ENCODE results near the gene ATXN3L. TPM values are rescaled to one million over a fixed set of nuclear protein-coding genes. Genes with fewer than 3 reads are reported as not detected.

The ATXN3L gene
- polyA plus RNA-seq (2013, experiment 1 of 2): not detected
- not detected for polyA plus RNA-seq (2013, experiment 2 of 2)

DNA sequence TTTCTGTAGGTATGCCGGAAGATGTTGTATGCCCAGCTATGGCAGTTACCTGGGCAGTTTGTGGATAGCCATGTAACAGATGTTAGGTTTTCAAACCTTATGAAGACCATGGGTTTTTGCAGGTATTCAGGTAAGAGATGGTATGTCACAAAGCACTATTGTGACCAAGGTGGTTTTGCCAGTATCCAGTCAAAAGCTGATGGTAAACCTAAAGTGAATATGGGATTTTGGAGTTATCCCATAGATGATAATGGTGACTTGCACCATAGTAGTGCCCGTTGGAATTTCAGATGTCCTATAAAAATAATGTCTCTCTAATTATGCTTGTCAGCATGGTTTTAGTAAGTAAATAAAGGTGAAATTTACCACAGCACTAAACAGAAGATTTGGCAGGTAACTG is at the start of gene ATXN3L:
Gene ATXN3L (minus strand): TSS at position 101 of the 400 bp plus-strand sequence. CDS start 119 bp downstream, outside the sequence.
- no CpG with 5 or more reads among the region's 2 CpGs for WGBS (ENCODE audit: extremely low coverage, insufficient coverage, low lambda C conversion rate)
- no peak within 1 kb of the TSS for H3K4me2 ChIP-seq (ENCODE audit: low read length)

DNA sequence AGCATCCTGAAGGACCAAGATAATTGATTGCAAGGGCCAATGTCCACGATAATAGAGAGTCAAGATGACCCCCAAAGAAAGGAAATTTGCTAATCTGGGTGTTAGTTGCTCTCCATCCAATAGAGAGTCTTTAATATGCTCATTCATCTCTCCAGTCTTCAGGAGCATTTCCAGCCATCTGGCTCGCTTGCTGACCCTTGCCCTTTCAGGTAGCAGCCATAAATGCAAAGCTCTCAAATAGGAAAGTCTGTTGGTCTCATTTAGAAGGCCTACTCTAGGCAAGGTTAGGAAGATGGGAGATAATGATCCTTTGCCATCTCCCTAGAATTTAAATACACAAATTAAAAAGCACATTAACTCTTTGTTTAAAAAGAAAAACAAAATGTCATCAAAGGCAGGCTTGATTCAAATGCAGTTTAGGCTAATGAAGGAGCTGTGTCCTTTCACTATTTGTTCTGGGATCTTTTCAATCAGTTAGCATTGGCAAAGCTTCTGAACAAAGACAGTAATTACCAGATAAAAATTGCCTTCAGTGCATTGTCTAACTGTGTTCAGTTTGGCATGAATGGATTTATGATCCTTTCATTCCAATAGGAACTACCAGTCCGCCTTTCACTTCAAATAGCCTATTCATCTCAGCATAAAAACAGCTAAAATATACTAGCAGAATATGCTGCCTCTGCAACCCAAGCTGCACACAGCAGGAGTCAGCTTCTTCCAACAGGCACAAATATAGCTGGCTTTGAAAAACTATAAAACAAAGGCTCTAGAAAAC is 49.6 kb upstream of the ATXN3L start:
- no peak overlapping the region for H2AK5ac ChIP-seq (ENCODE audit: low read length)
- no peak overlapping the region for H3K23ac ChIP-seq (ENCODE audit: low read length)
- H2BK15ac ChIP-seq (replicated peaks; ENCODE audit: low read depth): no peak overlapping the region
- no peaks in the 10 kb centered on the region for H3K36me3 ChIP-seq (ENCODE audit: control insufficient read depth, insufficient read depth, low read length)
- H3K4me2 ChIP-seq (ENCODE audit: low read length): no peak overlapping the region
- H3K27ac ChIP-seq (ENCODE audit: low read depth, low read length): no peak overlapping the region
- H3K79me1 ChIP-seq (ENCODE audit: low read length): no peaks in the 10 kb centered on the region
- no peak overlapping the region for H2BK120ac ChIP-seq (ENCODE audit: low read depth, low read length)
- no peak overlapping the region for H3K4me3 ChIP-seq (ENCODE audit: low read length)
- no peak overlapping the region for H3K18ac ChIP-seq (ENCODE audit: low read length)
- no peak overlapping the region for H4K5ac ChIP-seq (ENCODE audit: low read length)
- no peak for DNase-seq
- no peaks in the 10 kb centered on the region for H3K79me2 ChIP-seq (ENCODE audit: control insufficient read depth, insufficient read depth, low read length)
- no peak overlapping the region for H3K9ac ChIP-seq (ENCODE audit: low read length)
- H3K56ac ChIP-seq (ENCODE audit: low read length): no peak overlapping the region
- H3K27me3 ChIP-seq (ENCODE audit: insufficient read depth, low read length, poor library complexity): no peaks in the 10 kb centered on the region
- H4K8ac ChIP-seq (ENCODE audit: low read depth, low read length): no peak overlapping the region
- no peak overlapping the region for H2BK5ac ChIP-seq (ENCODE audit: low read length)
- no CpG with 5 or more reads among the region's 3 CpGs for WGBS (ENCODE audit: extremely low coverage, insufficient coverage, low lambda C conversion rate)
- H3K4ac ChIP-seq (ENCODE audit: low read depth, low read length): no peak overlapping the region
- H3K4me1 ChIP-seq (ENCODE audit: control insufficient read depth, low read depth, low read length): no peaks in the 10 kb centered on the region

More for the DNA sequence above, at the start of gene ATXN3L:
- no peak for DNase-seq
- H3K4ac ChIP-seq (ENCODE audit: low read depth, low read length): no peak within 1 kb of the TSS
- no peaks in the 10 kb centered on the region for H3K4me1 ChIP-seq (ENCODE audit: control insufficient read depth, low read depth, low read length)
- no peak within 1 kb of the TSS for H2AK5ac ChIP-seq (ENCODE audit: low read length)
- H3K18ac ChIP-seq (ENCODE audit: low read length): no peak within 1 kb of the TSS
- no peaks in the 10 kb centered on the region for H3K79me2 ChIP-seq (ENCODE audit: control insufficient read depth, insufficient read depth, low read length)
- no peak within 1 kb of the TSS for H3K27ac ChIP-seq (ENCODE audit: low read depth, low read length)
- no peak within 1 kb of the TSS for H2BK15ac ChIP-seq (replicated peaks; ENCODE audit: low read depth)
- H3K36me3 ChIP-seq (ENCODE audit: control insufficient read depth, insufficient read depth, low read length): no peaks in the 10 kb centered on the region
- no peak within 1 kb of the TSS for H4K8ac ChIP-seq (ENCODE audit: low read depth, low read length)
- no peak within 1 kb of the TSS for H4K5ac ChIP-seq (ENCODE audit: low read length)
- H3K4me3 ChIP-seq (ENCODE audit: low read length): no peak within 1 kb of the TSS
- no peaks in the 10 kb centered on the region for H3K27me3 ChIP-seq (ENCODE audit: insufficient read depth, low read length, poor library complexity)
- no peak within 1 kb of the TSS for H2BK120ac ChIP-seq (ENCODE audit: low read depth, low read length)
- H3K56ac ChIP-seq (ENCODE audit: low read length): no peak within 1 kb of the TSS
- H3K79me1 ChIP-seq (ENCODE audit: low read length): no peaks in the 10 kb centered on the region
- no peak within 1 kb of the TSS for H3K23ac ChIP-seq (ENCODE audit: low read length)
- no peak within 1 kb of the TSS for H2BK5ac ChIP-seq (ENCODE audit: low read length)
- H3K9ac ChIP-seq (ENCODE audit: low read length): no peak within 1 kb of the TSS

GRCh38 chrX:13367950-13368349 is 48.1 kb upstream of the ATXN3L start:
- Histone ChIP-seq H2BK120ac (ENCODE audit: low read depth, low read length) (no peak overlapping the region), H3K9ac (ENCODE audit: low read length) (no peak overlapping the region), H3K4me2 (ENCODE audit: low read length) (no peak overlapping the region), H3K4me1 (ENCODE audit: control insufficient read depth, low read depth, low read length) (no peaks in the 10 kb centered on the region), H3K4ac (ENCODE audit: low read depth, low read length) (no peak overlapping the region), H3K23ac (ENCODE audit: low read length) (no peak overlapping the region), H3K56ac (ENCODE audit: low read length) (no peak overlapping the region), H3K79me2 (ENCODE audit: control insufficient read depth, insufficient read depth, low read length) (no peaks in the 10 kb centered on the region), H2BK15ac (replicated peaks; ENCODE audit: low read depth) (no peak overlapping the region), H4K5ac (ENCODE audit: low read length) (no peak overlapping the region), H3K4me3 (ENCODE audit: low read length) (no peak overlapping the region), H2BK5ac (ENCODE audit: low read length) (no peak overlapping the region), H3K36me3 (ENCODE audit: control insufficient read depth, insufficient read depth, low read length) (no peaks in the 10 kb centered on the region), H3K18ac (ENCODE audit: low read length) (no peak overlapping the region), H4K8ac (ENCODE audit: low read depth, low read length) (no peak overlapping the region), H3K27me3 (ENCODE audit: insufficient read depth, low read length, poor library complexity) (no peaks in the 10 kb centered on the region), H3K79me1 (ENCODE audit: low read length) (no peaks in the 10 kb centered on the region), H2AK5ac (ENCODE audit: low read length) (no peak overlapping the region), H3K27ac (ENCODE audit: low read depth, low read length) (no peak overlapping the region)
- no CpG with 5 or more reads among the region's 7 CpGs for WGBS (ENCODE audit: extremely low coverage, insufficient coverage, low lambda C conversion rate)
- no peak for DNase-seq

- H3K79me2 ChIP-seq (ENCODE audit: control insufficient read depth, insufficient read depth, low read length): no peaks in the 10 kb centered on the region
- no peak overlapping the region for H2BK15ac ChIP-seq (replicated peaks; ENCODE audit: low read depth)
- no peak overlapping the region for H3K4ac ChIP-seq (ENCODE audit: low read depth, low read length)
- WGBS (ENCODE audit: extremely low coverage, insufficient coverage, low lambda C conversion rate): no CpG with 5 or more reads among the region's 4 CpGs
- no peak overlapping the region for H3K27ac ChIP-seq (ENCODE audit: low read depth, low read length)
- no peak overlapping the region for H3K56ac ChIP-seq (ENCODE audit: low read length)
- no peak overlapping the region for H3K4me2 ChIP-seq (ENCODE audit: low read length)
- H3K9ac ChIP-seq (ENCODE audit: low read length): no peak overlapping the region
- H3K4me3 ChIP-seq (ENCODE audit: low read length): no peak overlapping the region
- H3K27me3 ChIP-seq (ENCODE audit: insufficient read depth, low read length, poor library complexity): no peaks in the 10 kb centered on the region
- H4K5ac ChIP-seq (ENCODE audit: low read length): no peak overlapping the region
- no peaks in the 10 kb centered on the region for H3K36me3 ChIP-seq (ENCODE audit: control insufficient read depth, insufficient read depth, low read length)
- DNase-seq: no peak
- no peak overlapping the region for H2BK5ac ChIP-seq (ENCODE audit: low read length)
- no peaks in the 10 kb centered on the region for H3K4me1 ChIP-seq (ENCODE audit: control insufficient read depth, low read depth, low read length)
- H3K23ac ChIP-seq (ENCODE audit: low read length): no peak overlapping the region
- no peak overlapping the region for H3K18ac ChIP-seq (ENCODE audit: low read length)
- H2BK120ac ChIP-seq (ENCODE audit: low read depth, low read length): no peak overlapping the region
- H2AK5ac ChIP-seq (ENCODE audit: low read length): no peak overlapping the region
- H3K79me1 ChIP-seq (ENCODE audit: low read length): no peaks in the 10 kb centered on the region
- no peak overlapping the region for H4K8ac ChIP-seq (ENCODE audit: low read depth, low read length)
These were observed 46.8 kb upstream of the ATXN3L start for GRCh38 chrX:13366698-13367097.

DNA sequence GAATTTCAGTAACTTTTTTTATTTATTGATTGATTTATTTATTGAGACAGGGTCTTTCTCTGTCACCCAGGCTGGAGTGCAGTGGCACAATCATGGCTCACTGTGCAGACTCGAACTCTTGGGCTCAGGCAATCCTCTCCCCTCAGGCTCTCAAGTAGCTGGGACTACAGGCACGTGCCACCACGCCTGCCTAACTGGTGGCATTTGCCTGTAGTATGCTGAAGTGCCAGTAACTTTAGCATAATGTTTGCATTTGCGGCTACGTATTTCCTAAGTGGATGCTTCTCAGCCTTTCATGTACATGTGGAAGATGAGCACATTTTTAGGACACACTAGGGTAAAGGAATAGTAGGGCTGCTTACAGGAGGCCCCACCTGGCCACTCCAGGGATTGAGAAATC is 45.3 kb upstream of the ATXN3L start:
- no peak overlapping the region for H4K8ac ChIP-seq (ENCODE audit: low read depth, low read length)
- H3K79me1 ChIP-seq (ENCODE audit: low read length): no peaks in the 10 kb centered on the region
- no peak overlapping the region for H3K9ac ChIP-seq (ENCODE audit: low read length)
- no peak overlapping the region for H2BK120ac ChIP-seq (ENCODE audit: low read depth, low read length)
- H3K4ac ChIP-seq (ENCODE audit: low read depth, low read length): no peak overlapping the region
- H3K79me2 ChIP-seq (ENCODE audit: control insufficient read depth, insufficient read depth, low read length): no peaks in the 10 kb centered on the region
- no peak overlapping the region for H3K18ac ChIP-seq (ENCODE audit: low read length)
- H3K27ac ChIP-seq (ENCODE audit: low read depth, low read length): no peak overlapping the region
- no peak overlapping the region for H2BK5ac ChIP-seq (ENCODE audit: low read length)
- H3K4me1 ChIP-seq (ENCODE audit: control insufficient read depth, low read depth, low read length): no peaks in the 10 kb centered on the region
- H4K5ac ChIP-seq (ENCODE audit: low read length): no peak overlapping the region
- DNase-seq: no peak
- H3K4me3 ChIP-seq (ENCODE audit: low read length): no peak overlapping the region
- no peak overlapping the region for H2BK15ac ChIP-seq (replicated peaks; ENCODE audit: low read depth)
- H3K23ac ChIP-seq (ENCODE audit: low read length): no peak overlapping the region
- no peak overlapping the region for H3K4me2 ChIP-seq (ENCODE audit: low read length)
- WGBS (ENCODE audit: extremely low coverage, insufficient coverage, low lambda C conversion rate): no CpG with 5 or more reads among the region's 5 CpGs
- H3K27me3 ChIP-seq (ENCODE audit: insufficient read depth, low read length, poor library complexity): no peaks in the 10 kb centered on the region
- no peaks in the 10 kb centered on the region for H3K36me3 ChIP-seq (ENCODE audit: control insufficient read depth, insufficient read depth, low read length)
- H2AK5ac ChIP-seq (ENCODE audit: low read length): no peak overlapping the region
- no peak overlapping the region for H3K56ac ChIP-seq (ENCODE audit: low read length)
